CD4-positive, CD25-positive, alpha-beta regulatory T cell (primary cell): ENCODE results near the gene FAM219A. TPM values are rescaled to one million over a fixed set of nuclear protein-coding genes. Genes with fewer than 3 reads are reported as not detected.
A peak's percentile ranks its signal among the peaks of the same experiment; 100 is the strongest.
"Not testable (repeated sequence)": the region's sequence is repeated elsewhere in the genome, so short reads cannot be mapped to it uniquely, and the experiment has no call there.

Experiments used
- ATAC-seq, 2 donors: fragments of 150-1000 bp; cut with Tn5 transposase; one replicate each; pipeline ENCODE4 v1.10.0; 2021; ENCODE audit warnings: low read depth in 2 of 2, moderate number of reproducible peaks in 2 of 2, moderate library complexity in 1 of 2
- DNase-seq, 3 donors: peaks; one replicate each; pipeline versions ENCODE4 v3.0.0 to v3.0.0-alpha.2; 2012 to 2022; ENCODE audit warnings: mixed read lengths in 1 of 3
- H3K27ac ChIP-seq: one replicate; pipeline ENCODE4 v1.7.0; 2013; ENCODE audit warnings: mild to moderate bottlenecking, low read length; ENCODE audit not compliant: insufficient read depth, poor library complexity, severe bottlenecking
- H3K27me3 ChIP-seq: one replicate; pipeline ENCODE4 v1.7.0; 2013; ENCODE audit warnings: low read length; ENCODE audit not compliant: control insufficient read depth, insufficient read depth
- H3K36me3 ChIP-seq: one replicate; pipeline ENCODE4 v1.7.0; 2013; ENCODE audit warnings: mild to moderate bottlenecking, low read length, moderate library complexity; ENCODE audit not compliant: control insufficient read depth, insufficient read depth
- H3K4me1 ChIP-seq: 2 replicates; pipeline ENCODE4 v1.7.0; 2013; ENCODE audit warnings: mild to moderate bottlenecking, low read length; ENCODE audit not compliant: insufficient read depth, control insufficient read depth, poor library complexity, severe bottlenecking
- H3K4me3 ChIP-seq: one replicate; pipeline ENCODE4 v1.7.0; 2013; ENCODE audit warnings: low read depth, mild to moderate bottlenecking, low read length, moderate library complexity
- H3K9me3 ChIP-seq, 2 experiments: 1 replicate in 1 of 2; 2 replicates in 1 of 2; pipeline ENCODE4 v1.7.0; 2013; ENCODE audit warnings: low read length in 2 of 2, mild to moderate bottlenecking in 1 of 2, moderate library complexity in 1 of 2; ENCODE audit not compliant: control insufficient read depth in 2 of 2
- H3K27ac Mint-ChIP-seq, 3 donors: one replicate each; pipeline ENCODE4 v1.8.0; 2020 to 2022; ENCODE audit warnings: mild to moderate bottlenecking in 3 of 3, mixed read lengths in 3 of 3, moderate library complexity in 2 of 3
- H3K27me3 Mint-ChIP-seq: one replicate; pipeline ENCODE4 v1.8.0; 2022; ENCODE audit warnings: mild to moderate bottlenecking, mixed read lengths
- H3K36me3 Mint-ChIP-seq: one replicate; pipeline ENCODE4 v1.8.0; 2020; ENCODE audit warnings: mixed read lengths
- H3K4me1 Mint-ChIP-seq, 4 donors: one replicate each; pipeline ENCODE4 v1.8.0; 2020 to 2022; ENCODE audit warnings: mixed read lengths in 4 of 4, mild to moderate bottlenecking in 1 of 4
- H3K4me3 Mint-ChIP-seq, 4 donors: one replicate each; pipeline ENCODE4 v1.8.0; 2020 to 2022; ENCODE audit warnings: mild to moderate bottlenecking in 4 of 4, mixed read lengths in 4 of 4, moderate library complexity in 3 of 4
- H3K9me3 Mint-ChIP-seq, 7 donors: one replicate each; pipeline ENCODE4 v1.8.0; 2020 to 2022; ENCODE audit warnings: mixed read lengths in 7 of 7, mild to moderate bottlenecking in 3 of 7, moderate library complexity in 2 of 7
- polyA plus RNA-seq, 4 donors: library from polyadenylated mRNA; unstranded; fragments of 300-500 nt; fragmentation: Illumina TruSeq; gene quantifications; one replicate each; pipeline ENCODE4 v1.2.3, GENCODE V29; 2021
- total RNA-seq: library from RNA; stranded (reverse); gene quantifications from one replicate; pipeline ENCODE4 v1.2.3, GENCODE V29; 2022

The FAM219A gene
- total and polyA plus RNA-seq, 5 donors from 2014 or later: 0.70 to 16.9 (median 1.1) TPM

GRCh38 chr9:34368796-34369195 is 89.6 kb downstream of the FAM219A start:
- not testable (repeated sequence) for H3K27ac ChIP-seq, H3K27me3 ChIP-seq, H3K9me3 Mint-ChIP-seq, H3K4me3 ChIP-seq, H3K4me1 ChIP-seq, H3K9me3 ChIP-seq, ATAC-seq, DNase-seq, H3K27me3 Mint-ChIP-seq, H3K27ac Mint-ChIP-seq, H3K36me3 ChIP-seq
- Mint-ChIP-seq H3K4me3 (peak overlapping the region in 1 of 4 donors; percentile 25), H3K36me3 (peaks cover 10% of the 10 kb centered on the region), H3K4me1 (peaks cover 0 to 13% (median under 1%) of the 10 kb centered on the region in 4 donors)

- not testable (repeated sequence) for H3K4me3 Mint-ChIP-seq, H3K9me3 ChIP-seq, H3K9me3 Mint-ChIP-seq, H3K27me3 Mint-ChIP-seq, H3K4me3 ChIP-seq, H3K36me3 Mint-ChIP-seq, DNase-seq, H3K27me3 ChIP-seq, H3K27ac ChIP-seq, H3K4me1 ChIP-seq, H3K27ac Mint-ChIP-seq, ATAC-seq, H3K36me3 ChIP-seq
- H3K4me1 Mint-ChIP-seq: peaks cover 0 to 16% (median 0%) of the 10 kb centered on the region in 4 donors
Observed at GRCh38 chr9:34367751-34368410, 90.5 kb downstream of the FAM219A start.

GRCh38 chr9:34366365-34366764 is 92.0 kb downstream of the FAM219A start:
- Histone ChIP-seq H3K9me3 (no peaks in the 10 kb centered on the region), H3K4me1 (no peaks in the 10 kb centered on the region), H3K4me3 (no peak overlapping the region), H3K36me3 (no peaks in the 10 kb centered on the region), H3K27ac (no peak overlapping the region), H3K27me3 (no peaks in the 10 kb centered on the region)
- Mint-ChIP-seq H3K27ac (peak overlapping the region in 1 of 3 donors; percentile 86), H3K4me1 (peaks cover 0 to 13% (median 0%) of the 10 kb centered on the region in 4 donors), H3K4me3 (no peak overlapping the region), H3K27me3 (no peaks in the 10 kb centered on the region), H3K36me3 (peaks cover 6% of the 10 kb centered on the region), H3K9me3 (peaks cover 0 to 2% (median 0%) of the 10 kb centered on the region in 7 donors)
- ATAC-seq: no peak
- DNase-seq: no peak

GRCh38 chr9:34365282-34365681 is 93.1 kb downstream of the FAM219A start:
- peaks cover 0 to 9% (median 0%) of the 10 kb centered on the region in 4 donors for H3K4me1 Mint-ChIP-seq
- Histone ChIP-seq H3K27ac (no peak overlapping the region), H3K36me3 (no peaks in the 10 kb centered on the region), H3K4me1 (no peaks in the 10 kb centered on the region), H3K4me3 (no peak overlapping the region), H3K27me3 (no peaks in the 10 kb centered on the region), H3K9me3 (no peaks in the 10 kb centered on the region)
- H3K4me3 Mint-ChIP-seq: no peak overlapping the region
- peaks cover 0 to 2% (median 0%) of the 10 kb centered on the region in 7 donors for H3K9me3 Mint-ChIP-seq
- DNase-seq: no peak
- H3K27ac Mint-ChIP-seq: no peak overlapping the region
- no peaks in the 10 kb centered on the region for H3K27me3 Mint-ChIP-seq
- no peak for ATAC-seq
- peaks cover 8% of the 10 kb centered on the region for H3K36me3 Mint-ChIP-seq

GRCh38 chr9:34363619-34364351 is 94.6 kb downstream of the FAM219A start:
- no peak for ATAC-seq
- H3K27me3 ChIP-seq: no peaks in the 10 kb centered on the region
- peak in 1 of 3 donors; percentile 74 for DNase-seq
- H3K4me3 ChIP-seq: no peak overlapping the region
- no peak overlapping the region for H3K4me3 Mint-ChIP-seq
- no peak overlapping the region for H3K27ac ChIP-seq
- no peaks in the 10 kb centered on the region for H3K27me3 Mint-ChIP-seq
- no peaks in the 10 kb centered on the region for H3K36me3 ChIP-seq
- no peaks in the 10 kb centered on the region for H3K4me1 ChIP-seq
- peaks cover 0 to 9% (median 0%) of the 10 kb centered on the region in 4 donors for H3K4me1 Mint-ChIP-seq
- no peaks in the 10 kb centered on the region for H3K9me3 ChIP-seq
- H3K36me3 Mint-ChIP-seq: peaks cover 6% of the 10 kb centered on the region
- peaks cover 0 to 2% (median 0%) of the 10 kb centered on the region in 7 donors for H3K9me3 Mint-ChIP-seq
- peak overlapping the region in 2 of 3 donors; percentile 56 to 75 for H3K27ac Mint-ChIP-seq

GRCh38 chr9:34362614-34363214 is 95.7 kb downstream of the FAM219A start:
- H3K4me1 ChIP-seq: no peaks in the 10 kb centered on the region
- no peaks in the 10 kb centered on the region for H3K27me3 Mint-ChIP-seq
- no peaks in the 10 kb centered on the region for H3K9me3 ChIP-seq
- DNase-seq (no peak), ATAC-seq (no peak)
- H3K27me3 ChIP-seq: no peaks in the 10 kb centered on the region
- H3K4me3 Mint-ChIP-seq: no peak overlapping the region
- peak overlapping the region in 1 of 3 donors; percentile 71 for H3K27ac Mint-ChIP-seq
- H3K4me3 ChIP-seq: no peak overlapping the region
- peaks cover 0 to 9% (median 0%) of the 10 kb centered on the region in 4 donors for H3K4me1 Mint-ChIP-seq
- peaks cover 0 to 5% (median 0%) of the 10 kb centered on the region in 7 donors for H3K9me3 Mint-ChIP-seq
- no peaks in the 10 kb centered on the region for H3K36me3 ChIP-seq
- H3K27ac ChIP-seq: no peak overlapping the region
- H3K36me3 Mint-ChIP-seq: peaks cover 8% of the 10 kb centered on the region

GRCh38 chr9:34352957-34353356 is 105.4 kb downstream of the FAM219A start:
- H3K36me3 ChIP-seq, H3K4me3 Mint-ChIP-seq, H3K4me1 ChIP-seq, DNase-seq, H3K4me3 ChIP-seq, H3K27ac Mint-ChIP-seq, H3K4me1 Mint-ChIP-seq, ATAC-seq, H3K27ac ChIP-seq, H3K27me3 Mint-ChIP-seq, H3K27me3 ChIP-seq: not testable (repeated sequence)
- Mint-ChIP-seq H3K9me3 (peaks cover 2 to 14% (median 10%) of the 10 kb centered on the region in 7 donors), H3K36me3 (peaks cover 20% of the 10 kb centered on the region)
- H3K9me3 ChIP-seq: peaks cover 2 to 10% of the 10 kb centered on the region in 2 experiments
